Activated CD4-positive, alpha-beta T cell treated with anti-CD3 and anti-CD28 coated beads for 1 hour (primary cell): ENCODE results near the gene CPVL.

Experiments used
- DNase-seq: peaks from one replicate; pipeline ENCODE4 v3.0.0-alpha.2; 2020

The CPVL gene

GRCh38 chr7:28958980-28959347 is 187.4 kb downstream of the CPVL start:
- DNase-seq, result no peak

- no peak for DNase-seq
These were observed 187.9 kb downstream of the CPVL start, which contains the start of gene TRIL for GRCh38 chr7:28958235-28958979. TSS of gene TRIL (minus strand) at chr7:28958330. CDS start at chr7:28958046, 284 bp downstream.

GRCh38 chr7:28957751-28958234 is 188.5 kb downstream of the CPVL start:
- DNase-seq, result no peak

GRCh38 chr7:28957064-28957750 is 189.1 kb downstream of the CPVL start:
- no peak for DNase-seq

GRCh38 chr7:28956608-28957063 is 189.7 kb downstream of the CPVL start:
- no peak for DNase-seq

- DNase-seq, result no peak
These were observed 190.4 kb downstream of the CPVL start for GRCh38 chr7:28955718-28956607.

GRCh38 chr7:28955356-28955717 is 191.0 kb downstream of the CPVL start:
- DNase-seq, result no peak

GRCh38 chr7:28954946-28955345 is 191.4 kb downstream of the CPVL start:
- no peak for DNase-seq

GRCh38 chr7:28954471-28954870 is 191.9 kb downstream of the CPVL start:
- DNase-seq, result no peak

- DNase-seq, result no peak
These were observed 192.7 kb downstream of the CPVL start for GRCh38 chr7:28953633-28954032.
